ENCODE data around the gene FOXL3.

DNA sequence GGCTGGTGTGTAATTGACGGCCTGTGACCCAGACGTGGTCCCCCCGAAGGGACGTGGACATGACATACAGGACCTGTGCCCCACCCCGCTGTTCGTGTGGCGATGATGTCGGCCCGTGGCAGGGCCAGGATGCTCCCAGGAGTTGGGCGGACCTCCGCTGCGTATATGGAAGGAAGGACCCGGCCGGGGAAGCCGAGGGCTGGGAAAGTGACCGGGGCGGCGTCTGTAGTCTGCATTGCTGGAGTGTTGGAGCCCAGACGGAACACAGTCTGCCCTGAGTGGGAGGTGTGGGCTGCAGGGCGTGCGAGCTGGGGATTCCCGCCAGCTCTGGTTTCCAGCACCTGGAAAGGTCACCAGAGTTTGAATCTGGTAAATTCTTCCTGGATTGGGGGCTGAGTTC is 45.0 kb upstream of the FOXL3 start:
- TF ChIP-seq POLR2AphosphoS5 (IDR thresholded peaks at IDR 0.05; ENCODE audit: low read depth), result no peak
- no peak for TF ChIP-seq CTCF (conservative IDR thresholded peaks at IDR 0.05; ENCODE audit: low read depth in 2 of 2)
- TF ChIP-seq EZH2 (IDR thresholded peaks at IDR 0.05; ENCODE audit: low read depth, unreplicated experiment), result no peak
- TF ChIP-seq JUNB (IDR thresholded peaks at IDR 0.05; ENCODE audit: unreplicated experiment), result no peak
- no peak for TF ChIP-seq EZH2phosphoT487 (IDR thresholded peaks at IDR 0.05; ENCODE audit: unreplicated experiment)
- TF ChIP-seq STAT1 (IDR thresholded peaks at IDR 0.05; ENCODE audit: unreplicated experiment), result no peak
- no peak for TF ChIP-seq REST (IDR thresholded peaks at IDR 0.05; ENCODE audit: unreplicated experiment)
- TF ChIP-seq NANOG (IDR thresholded peaks at IDR 0.05; ENCODE audit: borderline replicate concordance), result no peak
- TF ChIP-seq CREB1 (CRISPR knock-in tag; IDR thresholded peaks at IDR 0.05; ENCODE audit: low read depth), result no peak

All from GM23338 (cell line).